Tibial nerve (tissue), 4 donors: ENCODE data around the gene GALNT13. TPM values are rescaled to one million over a fixed set of nuclear protein-coding genes. Genes with fewer than 3 reads are reported as not detected.

Experiments used
- DNase-seq, 2 donors: peaks; one replicate each; pipeline ENCODE4 v3.0.0-alpha.2; 2019; ENCODE audit warnings: low spot score in 2 of 2
- H3K27ac ChIP-seq, 4 donors: fragments of 200-600 bp; sonication (generic) in 3 of 4; one replicate each; pipeline ENCODE4 v1.5.1; 2017 to 2019; ENCODE audit warnings: mild to moderate bottlenecking in 1 of 4
- H3K27me3 ChIP-seq, 2 donors: fragments of 200-600 bp; sonication (generic) in 1 of 2; one replicate each; pipeline versions ENCODE4 v1.5.1 to v1.6.0; 2017 to 2019
- H3K36me3 ChIP-seq, 3 donors: fragments of 200-600 bp; sonication (generic); one replicate each; pipeline ENCODE4 v1.5.1; 2018 to 2019
- H3K4me1 ChIP-seq, 4 donors: fragments of 200-600 bp; sonication (generic) in 3 of 4; one replicate each; pipeline ENCODE4 v1.5.1; 2017 to 2019
- H3K4me3 ChIP-seq, 4 donors: fragments of 200-600 bp; sonication (generic) in 3 of 4; one replicate each; pipeline ENCODE4 v1.5.1; 2017 to 2019; ENCODE audit warnings: mild to moderate bottlenecking in 1 of 4, moderate library complexity in 1 of 4
- H3K9me3 ChIP-seq, 4 donors: fragments of 200-600 bp; sonication (generic) in 3 of 4; one replicate each; pipeline ENCODE4 v1.5.1; 2017 to 2019
- CTCF ChIP-seq, 5 experiments: fragments of 200-600 bp in 3 of 5; fragments of 450-650 bp in 2 of 5; sonication (generic) in 3 of 5; IDR thresholded peaks; one replicate each; pipeline ENCODE4 v1.5.1; 2016 to 2019; ENCODE audit warnings: antibody characterized with exemption in 5 of 5, mild to moderate bottlenecking in 3 of 5, moderate library complexity in 2 of 5
- EP300 ChIP-seq, 2 donors: sonication (generic); formaldehyde crosslinking; IDR thresholded peaks; one replicate each; pipeline ENCODE4 v1.6.1; 2017; ENCODE audit warnings: antibody characterized with exemption in 2 of 2, mild to moderate bottlenecking in 1 of 2
- POLR2A ChIP-seq, 2 donors: fragments of 450-650 bp; IDR thresholded peaks; one replicate each; pipeline ENCODE4 v1.6.1; 2017; ENCODE audit warnings: antibody characterized with exemption in 2 of 2, mild to moderate bottlenecking in 2 of 2, moderate library complexity in 2 of 2
- WGBS, 2 donors: methylation state at CpG; one replicate each; pipeline ENCODE4 v1.1.5; 2018; 5-methylcytosine and 5-hydroxymethylcytosine counted together
- total RNA-seq, 4 donors: library from RNA; depleted of rRNA; stranded (reverse); fragments of >200 nt; gene quantifications; one replicate each; pipeline ENCODE4 v1.1.0, GENCODE V29; 2016

The GALNT13 gene
- total RNA-seq, 4 donors from 2014 or later = under 0.01 to 3.1 (median 1.3) TPM; not detected in 1

- WGBS, 2 donors = 66 to 82% methylated on average over 1 of the region's 1 CpG
- TF ChIP-seq POLR2A (IDR thresholded peaks at IDR 0.05) (no peak), EP300 (IDR thresholded peaks at IDR 0.05) (no peak), CTCF (IDR thresholded peaks at IDR 0.05) (no peak)
Measured at GRCh38 chr2:154408786-154409185, 537.1 kb downstream of the GALNT13 start.

GRCh38 chr2:154422251-154422650, 550.5 kb downstream of the GALNT13 start:
- Histone ChIP-seq H3K4me3 (no peak overlapping the region), H3K4me1 (no peaks in the 10 kb centered on the region), H3K36me3 (no peaks in the 10 kb centered on the region), H3K9me3 (no peaks in the 10 kb centered on the region), H3K27me3 (no peaks in the 10 kb centered on the region), H3K27ac (no peak overlapping the region)
- TF ChIP-seq EP300 (IDR thresholded peaks at IDR 0.05) = no peak
- TF ChIP-seq CTCF (IDR thresholded peaks at IDR 0.05) = no peak
- no peak for TF ChIP-seq POLR2A (IDR thresholded peaks at IDR 0.05)
- WGBS, 2 donors = 80 to 82% methylated on average over 1 of the region's 1 CpG
- no peak for DNase-seq

More at GRCh38 chr2:154408786-154409185, 537.1 kb downstream of the GALNT13 start:
- DNase-seq = no peak
- H3K4me3 ChIP-seq = no peak overlapping the region
- no peaks in the 10 kb centered on the region for H3K36me3 ChIP-seq
- no peaks in the 10 kb centered on the region for H3K4me1 ChIP-seq
- H3K27me3 ChIP-seq = no peaks in the 10 kb centered on the region
- H3K9me3 ChIP-seq = no peaks in the 10 kb centered on the region
- H3K27ac ChIP-seq = no peak overlapping the region

GRCh38 chr2:154425994-154426393, 554.3 kb downstream of the GALNT13 start:
- Histone ChIP-seq H3K36me3 (no peaks in the 10 kb centered on the region), H3K4me1 (no peaks in the 10 kb centered on the region), H3K27ac (no peak overlapping the region), H3K9me3 (no peaks in the 10 kb centered on the region), H3K4me3 (no peak overlapping the region), H3K27me3 (no peaks in the 10 kb centered on the region)
- WGBS, 2 donors = 42 to 61% methylated on average over 2 of the region's 2 CpGs
- TF ChIP-seq EP300 (IDR thresholded peaks at IDR 0.05) (no peak), CTCF (IDR thresholded peaks at IDR 0.05) (no peak), POLR2A (IDR thresholded peaks at IDR 0.05) (no peak)
- no peak for DNase-seq

GRCh38 chr2:154427453-154427852, 555.7 kb downstream of the GALNT13 start:
- no peak overlapping the region for H3K27ac ChIP-seq
- no peak for DNase-seq
- WGBS, 2 donors = 84% methylated on average over 2 of the region's 2 CpGs
- TF ChIP-seq CTCF (IDR thresholded peaks at IDR 0.05) = no peak
- TF ChIP-seq EP300 (IDR thresholded peaks at IDR 0.05) = no peak
- TF ChIP-seq POLR2A (IDR thresholded peaks at IDR 0.05) = no peak
- no peaks in the 10 kb centered on the region for H3K9me3 ChIP-seq
- H3K4me1 ChIP-seq = no peaks in the 10 kb centered on the region
- H3K4me3 ChIP-seq = no peak overlapping the region
- no peaks in the 10 kb centered on the region for H3K27me3 ChIP-seq
- no peaks in the 10 kb centered on the region for H3K36me3 ChIP-seq

- no peak for DNase-seq
- Histone ChIP-seq H3K4me1 (no peaks in the 10 kb centered on the region), H3K27ac (no peak overlapping the region), H3K4me3 (no peak overlapping the region), H3K27me3 (no peaks in the 10 kb centered on the region), H3K9me3 (no peaks in the 10 kb centered on the region), H3K36me3 (no peaks in the 10 kb centered on the region)
- 86 to 91% methylated on average over 8 of the region's 8 CpGs for WGBS, 2 donors
- TF ChIP-seq EP300 (IDR thresholded peaks at IDR 0.05) = no peak
- no peak for TF ChIP-seq POLR2A (IDR thresholded peaks at IDR 0.05)
- no peak for TF ChIP-seq CTCF (IDR thresholded peaks at IDR 0.05)
Measured at GRCh38 chr2:154428022-154428421, 556.3 kb downstream of the GALNT13 start.
